AML-193 (cell line): ENCODE measurements around the gene OPCML.

Experiments used
- DNase-seq, 2 experiments: peaks; one replicate each; lab custom pipeline; 2025; lab: John Stamatoyannopoulos, UW

Gene OPCML

DNA sequence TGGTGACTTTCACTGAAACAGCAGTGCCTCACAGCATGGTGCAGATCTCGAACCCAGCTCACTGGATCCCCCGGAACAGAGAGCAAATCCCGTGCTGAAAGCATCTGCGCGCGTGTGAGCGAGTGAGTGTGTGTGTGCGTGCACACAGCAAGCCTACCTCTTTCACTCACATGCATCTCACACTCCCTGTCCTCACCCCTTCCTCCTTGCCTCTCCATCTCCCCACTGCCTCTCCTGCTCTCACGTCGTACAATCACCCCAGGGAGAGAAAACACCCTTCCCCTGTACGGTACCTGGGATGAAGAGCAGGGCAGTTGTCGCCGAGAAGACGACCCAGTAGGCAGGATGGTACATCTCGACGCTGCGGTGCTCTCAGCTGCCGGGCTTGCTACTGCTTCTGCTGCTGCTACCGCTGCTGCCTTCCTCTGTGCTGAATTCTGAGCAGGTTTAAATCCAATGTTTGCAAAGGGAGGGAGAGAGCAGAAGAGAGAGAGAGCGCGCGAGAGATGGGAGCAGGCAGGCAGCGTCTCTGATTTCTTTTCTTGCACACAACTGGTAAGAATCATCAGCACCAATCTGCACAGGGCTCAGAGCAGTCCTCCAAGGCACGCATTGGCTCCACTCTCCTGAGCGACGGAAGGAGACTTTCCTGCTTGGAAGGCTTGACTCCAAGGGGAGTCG is at the start of gene OPCML:
OPCML (minus strand) TSS at position 531 of the 681 bp plus-strand sequence.
- no peak for DNase-seq

DNA sequence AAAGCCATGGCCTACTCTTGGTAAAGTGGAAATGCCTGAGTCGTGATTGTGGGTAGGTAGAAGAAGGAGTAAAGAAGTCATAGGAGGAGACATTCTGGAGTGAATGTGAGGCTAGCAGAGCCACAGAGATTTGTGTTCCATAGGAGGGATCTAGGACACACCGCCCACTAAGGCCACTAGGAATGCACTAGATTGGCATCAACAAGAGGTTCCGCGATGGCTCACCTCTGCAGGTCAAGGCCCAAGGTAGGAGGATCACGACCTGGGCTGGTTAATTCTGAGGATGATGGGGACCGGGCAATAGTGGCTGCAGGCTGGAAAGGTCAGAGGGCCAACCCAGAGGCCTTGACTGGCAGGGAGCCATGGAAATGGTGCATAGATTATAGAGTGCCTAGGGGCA is 48.8 kb upstream of the OPCML start:
- no peak for DNase-seq

GRCh38 chr11:133579165-133580031 is 47.1 kb upstream of the OPCML start:
- DNase-seq, result no peak

DNA sequence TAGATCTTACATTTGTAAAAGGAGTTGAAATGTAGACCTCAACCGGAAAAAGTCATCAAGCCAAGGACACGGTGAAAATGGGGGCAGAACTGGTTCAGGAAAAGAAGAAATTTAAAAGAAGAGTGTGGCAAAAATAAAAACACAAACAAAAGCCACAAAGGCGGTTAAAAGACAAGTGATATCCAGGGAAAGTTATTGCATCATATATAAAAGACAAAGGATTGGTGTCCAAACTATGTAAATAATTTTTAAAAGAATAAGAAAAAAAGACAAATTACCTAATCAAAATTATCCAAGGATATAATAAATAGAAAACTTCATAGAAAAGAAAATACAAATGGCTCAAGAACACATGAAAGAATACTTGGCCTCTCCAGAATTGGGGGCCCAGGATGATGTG is 45.1 kb upstream of the OPCML start:
- no peak for DNase-seq

GRCh38 chr11:133576351-133576750 is 44.0 kb upstream of the OPCML start:
- no peak for DNase-seq

DNA sequence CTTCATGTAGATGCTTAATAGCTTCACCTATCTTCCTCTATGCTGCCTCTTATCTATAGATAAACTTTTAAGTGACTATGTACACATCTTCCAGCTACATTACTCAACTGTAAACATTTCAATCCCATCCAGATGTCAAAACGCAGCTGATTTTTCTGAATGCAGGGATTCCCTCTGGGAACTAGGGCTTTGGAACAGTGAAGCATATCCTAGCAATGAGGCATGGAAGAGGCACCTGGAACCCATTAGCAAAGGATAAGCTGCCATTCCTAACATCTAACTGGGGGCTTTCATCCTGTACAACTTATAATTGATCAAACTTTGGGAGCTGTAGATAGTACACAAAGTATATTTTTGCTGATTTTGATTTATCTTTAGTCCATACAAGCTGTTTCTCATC is 40.8 kb upstream of the OPCML start:
- DNase-seq, result no peak

DNA sequence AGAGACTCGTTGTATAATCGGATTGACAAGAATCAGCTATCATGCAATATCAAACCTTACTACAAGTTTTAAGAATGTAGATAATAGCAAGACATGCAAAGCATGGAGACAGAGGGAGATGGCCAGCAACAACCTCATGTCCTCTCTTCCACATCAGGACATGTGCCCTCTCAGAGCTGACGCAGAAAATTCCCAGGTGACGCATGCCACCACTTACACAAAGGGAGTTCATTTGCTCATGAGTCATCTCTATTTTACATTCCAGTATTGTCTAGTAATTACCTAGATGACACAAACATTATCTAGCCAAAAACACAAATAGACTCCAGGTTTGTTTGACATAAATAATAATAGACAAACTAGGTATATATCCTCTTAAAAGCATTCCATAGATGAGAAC is 38.1 kb upstream of the OPCML start:
- no peak for DNase-seq

- no peak for DNase-seq
These were observed 31.3 kb upstream of the OPCML start for GRCh38 chr11:133563505-133564025.

- DNase-seq, result no peak
These were observed 28.2 kb upstream of the OPCML start for GRCh38 chr11:133560472-133560855.

DNA sequence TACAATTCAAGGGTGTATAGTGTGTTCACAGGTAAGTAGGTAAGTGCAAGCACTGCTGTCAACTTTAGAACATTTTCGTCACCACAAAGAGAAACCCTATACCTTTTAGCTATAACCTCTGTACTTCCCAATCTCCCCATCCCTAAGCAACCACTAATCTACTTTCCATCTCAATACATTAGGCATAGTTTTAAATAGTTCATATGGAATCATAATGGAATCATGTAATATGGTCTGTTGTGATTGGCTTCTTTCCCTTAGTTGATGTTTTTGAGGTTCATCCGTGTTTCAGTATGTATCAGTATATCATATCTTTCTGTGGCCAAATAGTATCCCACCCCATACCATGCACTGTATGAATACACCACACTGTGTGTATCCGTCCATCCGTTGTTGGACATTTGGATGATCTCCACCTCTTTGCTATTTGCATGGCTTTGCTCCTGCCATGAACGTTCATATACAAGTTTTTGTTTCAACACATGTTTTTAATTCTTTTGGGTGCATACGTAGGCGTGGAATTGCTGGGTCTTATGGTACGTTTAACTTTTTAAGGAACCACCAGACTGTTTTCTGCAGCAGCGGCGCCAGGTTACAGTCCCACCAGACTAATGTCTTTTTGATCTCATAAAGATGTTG is 27.7 kb upstream of the OPCML start:
- no peak for DNase-seq

- DNase-seq, result no peak
These were observed 27.1 kb upstream of the OPCML start for GRCh38 chr11:133559382-133559781.

DNA sequence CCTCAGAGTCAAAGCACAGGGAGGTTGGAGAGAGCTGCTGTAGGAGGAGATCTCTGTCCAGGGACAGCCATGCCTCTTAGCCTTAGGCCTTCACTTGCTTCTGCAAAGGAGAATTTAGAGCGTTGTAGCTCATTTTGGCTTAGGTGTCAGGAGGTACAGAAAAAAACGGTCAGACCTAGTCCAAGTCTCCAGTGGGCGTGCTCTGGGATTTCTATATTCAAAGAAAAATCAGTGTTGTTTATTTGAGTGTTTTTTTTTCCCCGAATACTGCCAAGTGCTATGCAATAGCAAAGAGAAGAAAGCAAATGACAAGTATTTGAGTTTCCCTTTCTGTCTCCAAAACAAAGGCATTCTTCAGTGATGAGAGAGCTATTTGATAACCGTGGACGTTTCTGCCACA is 22.7 kb upstream of the OPCML start:
- no peak for DNase-seq

DNA sequence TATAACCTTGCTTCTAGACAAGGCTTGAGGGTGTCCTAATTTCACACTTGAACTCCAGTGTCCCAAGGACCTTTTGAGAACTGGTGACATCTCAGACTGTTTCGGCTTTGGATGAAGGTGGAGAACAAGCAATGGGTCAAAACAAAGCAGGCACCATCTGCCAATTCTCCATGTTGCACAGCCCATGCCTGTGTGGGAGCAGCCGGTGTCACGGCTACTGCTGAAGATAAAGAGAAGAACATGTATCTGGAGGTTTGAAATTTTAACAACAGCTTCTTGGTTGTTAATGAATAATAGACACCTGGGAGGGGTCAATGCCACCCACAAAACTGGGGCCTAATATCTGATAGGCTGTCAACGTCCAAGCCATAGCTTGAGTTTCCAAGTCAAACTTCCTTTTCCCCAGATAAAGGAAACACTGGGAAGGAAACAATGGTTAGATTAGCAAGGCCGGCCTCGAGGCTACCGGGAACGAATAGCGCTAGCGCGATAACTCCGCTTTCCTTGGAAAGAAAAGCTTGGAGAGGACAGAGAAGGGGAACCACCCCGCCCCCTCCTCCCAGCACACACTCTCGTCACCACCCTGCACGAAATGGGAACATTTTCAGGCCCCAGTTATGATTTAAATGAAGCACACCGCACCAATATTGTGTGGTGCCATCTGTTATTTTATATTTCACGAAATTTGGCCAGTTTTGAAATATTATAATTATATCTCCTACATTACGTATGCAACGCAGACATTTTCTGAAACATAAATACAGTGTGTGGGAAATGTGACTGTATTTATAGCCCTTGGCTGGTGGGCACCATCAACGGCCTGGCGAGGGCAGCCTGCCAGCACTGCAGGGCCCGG is 21.8 kb upstream of the OPCML start:
- no peak for DNase-seq

- no peak for DNase-seq
These were observed 20.6 kb upstream of the OPCML start for GRCh38 chr11:133552938-133553337.

DNA sequence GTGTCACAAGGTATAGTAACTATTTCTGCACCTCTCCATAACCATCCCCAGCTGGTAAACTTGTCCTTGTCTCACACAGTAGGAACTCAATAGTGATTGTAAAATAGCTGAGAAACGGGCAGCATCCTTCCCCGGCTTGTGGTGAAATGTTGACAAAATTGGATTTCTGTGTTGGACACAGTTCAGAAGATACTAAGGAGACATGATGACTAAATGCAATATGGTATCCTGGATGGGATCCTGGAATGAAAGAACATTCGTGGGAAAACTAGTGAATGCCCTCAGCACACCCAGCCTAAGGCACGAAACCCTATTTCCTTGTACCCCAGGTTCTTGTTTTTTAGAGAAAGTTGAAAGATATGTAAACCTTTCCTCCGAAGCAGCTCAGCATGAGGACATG is 18.8 kb upstream of the OPCML start:
- no peak for DNase-seq

GRCh38 chr11:133549826-133550225 is 17.5 kb upstream of the OPCML start:
- no peak for DNase-seq

GRCh38 chr11:133548641-133549040 is 16.3 kb upstream of the OPCML start:
- no peak for DNase-seq

DNA sequence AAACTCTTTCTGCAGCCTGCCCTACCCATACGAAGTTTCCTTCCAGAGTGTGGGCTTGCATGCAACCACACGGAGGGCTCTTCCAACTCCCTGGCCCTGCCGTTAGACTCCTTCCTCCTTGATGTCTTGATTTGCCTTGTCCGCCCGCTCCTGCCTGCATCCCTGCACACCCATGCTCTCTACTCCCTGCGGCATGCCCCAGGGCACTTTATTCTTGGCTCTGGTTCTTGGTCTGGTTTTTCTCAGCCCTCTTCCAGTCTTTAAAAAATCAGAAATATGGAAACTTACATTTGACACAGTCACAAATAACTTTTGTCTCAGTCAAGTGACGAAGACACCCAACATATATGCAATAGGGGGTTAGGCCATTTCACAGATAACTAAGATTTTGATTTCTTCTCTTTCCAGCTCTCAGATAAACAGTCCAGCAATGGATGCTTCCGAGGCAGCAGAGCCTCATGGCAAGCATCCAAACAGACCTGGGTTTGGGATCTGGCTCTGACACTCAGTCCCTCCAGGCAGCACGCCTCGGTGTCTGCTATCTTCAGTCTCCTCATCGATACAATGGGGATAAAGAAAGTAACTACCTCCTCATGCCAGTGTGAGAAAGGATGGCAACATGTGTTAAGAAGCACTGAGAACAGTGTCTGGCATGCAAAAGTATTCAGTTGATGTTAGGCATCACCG is 15.7 kb upstream of the OPCML start:
- no peak for DNase-seq

- DNase-seq, result no peak
These were observed 13.0 kb upstream of the OPCML start for GRCh38 chr11:133545199-133545803.

- DNase-seq, result no peak
These were observed 9.4 kb upstream of the OPCML start for GRCh38 chr11:133541720-133542095.
